HEK293T (cell line): ENCODE data around the gene TOE1.

Experiments used
- CTCF ChIA-PET: fragments of 350-600 bp; formaldehyde crosslinking; extraction: SDS; loops from one replicate; lab custom pipeline; 2021; ENCODE audit warnings: antibody characterized with exemption, inconsistent platforms; lab: Yijun Ruan, JAX
- POLR2A ChIA-PET: fragments of 350-600 bp; formaldehyde crosslinking; extraction: SDS; loops from one replicate; lab custom pipeline; 2020; ENCODE audit warnings: antibody characterized with exemption, inconsistent platforms; lab: Yijun Ruan, JAX
- DNase-seq: peaks from one replicate; pipeline ENCODE4 v3.0.0; 2012; ENCODE audit warnings: mixed read lengths; ENCODE audit errors: extremely low spot score
- ARNT ChIP-seq: fragments of 450-650 bp; IDR thresholded peaks from 2 replicates; pipeline ENCODE4 v1.6.1; 2017; ENCODE audit warnings: mild to moderate bottlenecking
- BHLHE40 ChIP-seq: fragments of 450-650 bp; IDR thresholded peaks from 2 replicates; pipeline ENCODE4 v1.6.1; 2016; ENCODE audit warnings: mild to moderate bottlenecking, moderate library complexity, borderline replicate concordance
- CTBP1 ChIP-seq: fragments of 450-650 bp; IDR thresholded peaks from 2 replicates; pipeline ENCODE4 v1.6.1; 2016; ENCODE audit warnings: borderline replicate concordance
- ELF4 ChIP-seq: fragments of 450-650 bp; IDR thresholded peaks from 2 replicates; pipeline ENCODE4 v1.6.1; 2017; ENCODE audit warnings: antibody characterized with exemption
- FOXA1 ChIP-seq: fragments of 450-650 bp; IDR thresholded peaks from 2 replicates; pipeline ENCODE4 v1.6.1; 2016; ENCODE audit warnings: mild to moderate bottlenecking
- FOXK2 ChIP-seq: fragments of 450-650 bp; IDR thresholded peaks from 2 replicates; pipeline ENCODE4 v1.6.1; 2016; ENCODE audit warnings: mild to moderate bottlenecking
- FOXM1 ChIP-seq: fragments of 450-650 bp; IDR thresholded peaks from 2 replicates; pipeline ENCODE4 v1.6.1; 2017; ENCODE audit warnings: mild to moderate bottlenecking, borderline replicate concordance
- HDGF ChIP-seq: fragments of 450-650 bp; IDR thresholded peaks from 2 replicates; pipeline ENCODE4 v1.6.1; 2017; ENCODE audit warnings: antibody characterized with exemption, borderline replicate concordance
- L3MBTL2 ChIP-seq: fragments of 450-650 bp; conservative IDR thresholded peaks from 2 replicates; pipeline ENCODE4 v1.6.1; 2016; ENCODE audit warnings: mild to moderate bottlenecking
- LEF1 ChIP-seq: fragments of 450-650 bp; IDR thresholded peaks from 2 replicates; pipeline ENCODE4 v1.6.1; 2017; ENCODE audit warnings: mild to moderate bottlenecking, borderline replicate concordance
- NFRKB ChIP-seq: fragments of 450-650 bp; IDR thresholded peaks from 2 replicates; pipeline ENCODE4 v1.6.1; 2016; ENCODE audit warnings: mild to moderate bottlenecking, moderate library complexity
- PKNOX1 ChIP-seq: fragments of 450-650 bp; IDR thresholded peaks from 2 replicates; pipeline ENCODE4 v1.6.1; 2016
- SP1 ChIP-seq: fragments of 450-650 bp; IDR thresholded peaks from 2 replicates; pipeline ENCODE4 v1.6.1; 2017
- SUZ12 ChIP-seq: fragments of 450-650 bp; IDR thresholded peaks from 2 replicates; pipeline ENCODE4 v1.6.1; 2016; ENCODE audit warnings: mild to moderate bottlenecking
- TARDBP ChIP-seq: fragments of 450-650 bp; IDR thresholded peaks from 2 replicates; pipeline ENCODE4 v1.6.1; 2016
- ZNF384 ChIP-seq: fragments of 450-650 bp; IDR thresholded peaks from 2 replicates; pipeline ENCODE4 v1.6.1; 2016

Gene TOE1

GRCh38 chr1:45337630-45338325 lies 2.2 kb upstream of the TOE1 start:
- TF ChIP-seq FOXA1 (no peak), TARDBP (no peak), FOXK2 (no peak), ELF4 (no peak), SUZ12 (no peak), CTBP1 (no peak)
- CTCF ChIA-PET: interaction anchor here (0.6 kb wide), 1 partner anchor 39 kb away, joined by 3 read pairs; no protein-coding TSS in a partner anchor
- POLR2A ChIA-PET: interaction anchor here (0.8 to 4.8 kb wide), 3 partner anchors 9 to 33 kb away, joined by 4 to 90 read pairs (median 77); no protein-coding TSS in a partner anchor
- no peak for DNase-seq

DNA sequence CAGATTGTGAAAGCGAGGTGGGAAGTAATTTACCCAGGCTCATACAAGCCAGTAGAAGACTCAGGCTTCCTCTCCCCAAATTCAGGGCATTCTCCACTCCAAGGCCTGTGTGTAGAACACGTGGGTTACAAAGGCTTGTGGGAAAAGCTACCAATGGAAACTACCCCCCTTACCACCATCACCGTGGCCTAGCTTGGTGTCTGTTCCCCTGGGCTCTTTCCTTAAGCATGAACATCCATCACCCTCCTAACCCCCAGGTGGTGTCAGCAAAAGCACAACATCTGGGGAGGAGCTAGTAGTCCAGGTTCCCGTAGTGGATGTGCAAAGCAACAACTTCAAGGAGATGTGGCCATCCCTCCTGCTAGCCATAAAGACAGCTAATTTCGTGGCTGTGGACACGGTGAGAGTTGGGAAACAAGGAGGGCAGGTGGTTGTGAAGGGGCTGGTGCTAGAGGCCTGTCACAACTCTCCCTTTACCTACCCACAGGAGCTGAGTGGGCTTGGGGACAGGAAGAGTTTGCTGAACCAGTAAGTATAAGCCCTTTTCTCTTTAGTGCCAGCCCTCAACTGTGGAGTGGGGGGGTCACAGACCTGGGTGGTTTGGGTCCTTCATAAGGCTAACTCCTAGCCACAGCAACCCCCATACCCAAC lies 971 bp downstream of the TOE1 start:
- CTCF ChIA-PET: interaction anchor here (1.0 to 1.8 kb wide), 2 partner anchors 19 to 152 kb away, joined by 5 to 6 read pairs; no protein-coding TSS in a partner anchor
- POLR2A ChIA-PET: interaction anchor here (0.6 to 4.8 kb wide), 42 partner anchors 10 to 619 kb away, joined by 3 to 90 read pairs (median 6); partner anchors contain the start of genes AKR1A1, BTBD19, CCDC163 and EIF2B3
- TF ChIP-seq FOXA1: no peak
- TF ChIP-seq ELF4: 0 out of 2 replicates have a peak, but pooled peaks have one; percentile 7
- peak; percentile 6 for TF ChIP-seq L3MBTL2
- no peak for TF ChIP-seq SP1
- no peak for DNase-seq

- no peak for DNase-seq
- TF ChIP-seq TARDBP (no peak), ZNF384 (no peak)
- ChIA-PET CTCF (no interaction called here), POLR2A (interaction anchor here (0.8 to 1.0 kb wide), 2 partner anchors 17 to 37 kb away, joined by 3 read pairs; no protein-coding TSS in a partner anchor)
These were observed 4.5 kb downstream of the TOE1 start for GRCh38 chr1:45344499-45344898.

- no peak for DNase-seq
- ChIA-PET POLR2A (interaction anchor here (1.0 kb wide), 1 partner anchor 37 kb away, joined by 3 read pairs; no protein-coding TSS in a partner anchor), CTCF (no interaction called here)
- TF ChIP-seq CTBP1 (no peak), FOXK2 (no peak), ARNT (no peak), ZNF384 (no peak), FOXM1 (no peak), FOXA1 (no peak), BHLHE40 (no peak), NFRKB (no peak), LEF1 (no peak), SP1 (no peak), ELF4 (no peak), TARDBP (no peak), HDGF (no peak), PKNOX1 (no peak), L3MBTL2 (no peak), SUZ12 (no peak)
These were observed 5.0 kb downstream of the TOE1 start for GRCh38 chr1:45345014-45345413.

DNA sequence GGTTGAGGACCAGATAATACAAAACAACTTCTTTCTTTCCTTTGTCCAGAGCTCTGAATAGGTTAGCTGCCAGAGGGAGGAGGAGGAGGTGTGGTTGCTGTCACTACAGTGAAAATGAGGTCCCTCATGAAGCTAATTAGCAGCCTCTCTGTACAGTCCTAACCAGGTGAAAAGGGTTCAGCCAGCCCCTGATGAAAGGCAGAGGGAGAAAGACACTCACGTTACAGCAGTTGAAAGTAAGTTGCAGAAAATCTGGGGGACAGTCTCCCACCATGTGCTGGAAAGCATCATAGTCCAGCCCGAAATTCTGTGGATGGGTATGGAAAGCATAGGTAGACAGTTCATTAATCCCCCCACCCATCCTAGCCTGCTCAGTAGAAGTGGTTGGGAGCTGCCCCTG lies 6.5 kb downstream of the TOE1 start:
- TF ChIP-seq ARNT: no peak
- TF ChIP-seq FOXA1: no peak
- no peak for TF ChIP-seq CTBP1
- TF ChIP-seq LEF1: no peak
- no peak for TF ChIP-seq SUZ12
- TF ChIP-seq L3MBTL2: no peak
- TF ChIP-seq ZNF384: no peak
- no peak for TF ChIP-seq TARDBP
- no peak for TF ChIP-seq NFRKB
- no peak for TF ChIP-seq FOXM1
- no peak for TF ChIP-seq BHLHE40
- no peak for TF ChIP-seq ELF4
- TF ChIP-seq SP1: no peak
- no peak for TF ChIP-seq HDGF
- TF ChIP-seq PKNOX1: no peak
- no peak for DNase-seq
- POLR2A ChIA-PET: interaction anchor here (1.0 to 4.0 kb wide), 3 partner anchors 9 to 153 kb away, joined by 4 to 12 read pairs (median 4); partner anchors contain the start of genes CCDC163 and MMACHC
- CTCF ChIA-PET: interaction anchor here (1.7 kb wide), 1 partner anchor 9 kb away, joined by 9 read pairs; no protein-coding TSS in a partner anchor

DNA sequence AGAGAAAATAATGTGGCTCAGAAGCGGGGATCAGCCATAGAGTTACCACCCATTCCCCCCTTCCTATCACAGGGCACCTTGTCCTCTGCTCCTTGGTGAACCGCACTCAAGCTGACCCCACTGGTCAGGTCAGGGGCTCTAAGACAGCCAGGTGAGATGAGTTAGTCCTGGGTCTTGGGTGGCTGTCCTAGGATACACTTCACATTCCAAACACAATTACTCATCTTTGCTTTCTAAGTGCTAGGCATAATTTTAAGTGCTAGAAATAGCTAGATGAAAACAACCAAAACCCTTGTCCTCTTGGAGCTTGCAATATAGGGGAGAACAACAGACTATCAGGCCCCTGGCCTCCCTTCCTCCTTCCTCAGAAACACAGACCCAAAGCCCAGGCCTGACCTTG lies 8.1 kb downstream of the TOE1 start:
- ChIA-PET CTCF (interaction anchor here (0.6 to 1.7 kb wide), 5 partner anchors 8 to 526 kb away, joined by 3 to 9 read pairs (median 3); no protein-coding TSS in a partner anchor), POLR2A (interaction anchor here (1.1 to 7.8 kb wide), 7 partner anchors 8 to 337 kb away, joined by 3 to 77 read pairs (median 6); partner anchors contain the start of genes CCDC163, HECTD3, MMACHC and MUTYH)

More for the DNA sequence above, 8.1 kb downstream of the TOE1 start:
- DNase-seq: no peak
- TF ChIP-seq ELF4 (no peak), BHLHE40 (no peak), FOXA1 (no peak), ARNT (no peak), SP1 (no peak), SUZ12 (no peak), FOXM1 (no peak), L3MBTL2 (no peak), HDGF (no peak), TARDBP (no peak), PKNOX1 (no peak), FOXK2 (no peak), ZNF384 (no peak), CTBP1 (no peak), LEF1 (no peak), NFRKB (no peak)
